SK-N-SH (cell line): ENCODE results near the gene SUGT1. TPM values are rescaled to one million over a fixed set of nuclear protein-coding genes. Genes with fewer than 3 reads are reported as not detected.
A peak's percentile ranks its signal among the peaks of the same experiment; 100 is the strongest.

Experiments used
- CTCF ChIA-PET: fragments of 300-600, 350-600 bp; formaldehyde crosslinking; extraction: SDS; loops from one replicate; lab custom pipeline; 2021; lab: Yijun Ruan, JAX
- POLR2A ChIA-PET: fragments of 350-600 bp; sonication (Branson Sonifier 250); formaldehyde crosslinking; extraction: SDS; loops from one replicate; lab custom pipeline; 2020; ENCODE audit warnings: antibody characterized with exemption, inconsistent platforms; lab: Yijun Ruan, JAX
- DNase-seq: peaks from one replicate; pipeline ENCODE4 v3.0.0; 2012
- H2AFZ ChIP-seq: fragments of 200-600 bp; sonication (generic); 2 replicates; pipeline ENCODE4 v1.8.1; 2016; ENCODE audit warnings: antibody characterized with exemption, mild to moderate bottlenecking, low read depth
- H3F3A ChIP-seq: fragments of 200-600 bp; sonication (generic); replicated peaks from 2 replicates; pipeline ENCODE3; 2016; ENCODE audit warnings: antibody characterized with exemption, mild to moderate bottlenecking; ENCODE audit not compliant: insufficient read depth
- H3K27ac ChIP-seq, 2 experiments: fragments of 200-500 bp in 1 of 2; fragments of 200-600 bp in 1 of 2; sonication (Bioruptor generic) in 1 of 2; sonication (generic), shearing (Covaris generic) in 1 of 2; 2 replicates each; pipeline versions ENCODE4 v1.5.1 to v1.6.1; 2014 to 2016; ENCODE audit warnings: low read depth in 2 of 2, inconsistent platforms in 1 of 2, low read length in 1 of 2, mild to moderate bottlenecking in 1 of 2, mixed read lengths in 1 of 2
- H3K27me3 ChIP-seq: fragments of 200-600 bp; sonication (generic), shearing (Covaris generic); 2 replicates; pipeline ENCODE4 v1.6.1; 2016; ENCODE audit warnings: mixed run types; ENCODE audit not compliant: insufficient read depth
- H3K36me3 ChIP-seq, 2 experiments: fragments of 200-500 bp in 1 of 2; fragments of 200-600 bp in 1 of 2; sonication (Bioruptor generic) in 1 of 2; sonication (generic) in 1 of 2; replicated peaks in 1 of 2; 2 replicates each; pipeline versions ENCODE3 to v1.5.1; 2014 to 2016; ENCODE audit warnings: low read length in 1 of 2, mild to moderate bottlenecking in 1 of 2; ENCODE audit not compliant: insufficient read depth in 2 of 2, control insufficient read depth in 1 of 2
- H3K4me1 ChIP-seq, 2 experiments: fragments of 200-500 bp in 1 of 2; fragments of 200-600 bp in 1 of 2; sonication (Bioruptor generic) in 1 of 2; sonication (generic), shearing (Covaris generic) in 1 of 2; 2 replicates each; pipeline versions ENCODE4 v1.5.1 to v1.6.1; 2014 to 2016; ENCODE audit warnings: low read depth in 1 of 2, low read length in 1 of 2, mixed run types in 1 of 2; ENCODE audit not compliant: insufficient read depth in 2 of 2, control insufficient read depth in 1 of 2
- H3K4me2 ChIP-seq: fragments of 200-600 bp; sonication (generic), shearing (Covaris generic); 2 replicates; pipeline ENCODE4 v1.6.1; 2017; ENCODE audit warnings: mixed run types
- H3K4me3 ChIP-seq, 2 experiments: fragments of 200-500 bp in 1 of 2; fragments of 200-600 bp in 1 of 2; sonication (Bioruptor generic) in 1 of 2; sonication (generic), shearing (Covaris generic) in 1 of 2; 2 replicates each; pipeline versions ENCODE4 v1.5.1 to v1.8.1; 2014 to 2016; ENCODE audit warnings: low read depth in 2 of 2, inconsistent platforms in 1 of 2, low read length in 1 of 2, mild to moderate bottlenecking in 1 of 2, mixed read lengths in 1 of 2, moderate library complexity in 1 of 2
- H3K79me2 ChIP-seq: fragments of 200-600 bp; sonication (generic); 2 replicates; pipeline ENCODE4 v1.8.1; 2017; ENCODE audit warnings: mild to moderate bottlenecking; ENCODE audit not compliant: insufficient read depth
- H3K9ac ChIP-seq: fragments of 200-600 bp; sonication (generic); 2 replicates; pipeline ENCODE4 v1.6.1; 2017; ENCODE audit warnings: mixed run types
- H3K9me2 ChIP-seq: fragments of 200-600 bp; sonication (generic); 2 replicates; pipeline ENCODE4 v1.6.1; 2017; ENCODE audit warnings: mixed run types
- H3K9me3 ChIP-seq: fragments of 200-600 bp; sonication (generic); 2 replicates; pipeline ENCODE4 v1.6.1; 2017; ENCODE audit warnings: mixed run types, mild to moderate bottlenecking, moderate library complexity
- H4K20me1 ChIP-seq: fragments of 200-600 bp; sonication (generic); 2 replicates; pipeline ENCODE4 v1.6.1; 2017; ENCODE audit warnings: mild to moderate bottlenecking, mixed run types; ENCODE audit not compliant: insufficient read depth
- CHD2 ChIP-seq: fragments of 150-350 bp; IDR thresholded peaks from 2 replicates; pipeline ENCODE4 v1.6.1; 2018; ENCODE audit warnings: low read length; ENCODE audit not compliant: partially characterized antibody
- ELF1 ChIP-seq: IDR thresholded peaks from 2 replicates; pipeline ENCODE4 v1.4.0; 2012
- EP300 ChIP-seq, 2 experiments: IDR thresholded peaks; 2 replicates each; pipeline versions ENCODE4 v1.4.0 to v1.6.1; 2012; ENCODE audit warnings: borderline replicate concordance in 1 of 2, low read depth in 1 of 2, low read length in 1 of 2
- EZH2phosphoT487 ChIP-seq: fragments of 200-600 bp; sonication (generic); IDR thresholded peaks from 2 replicates; pipeline ENCODE4 v1.6.1; 2017; ENCODE audit warnings: low read depth, mixed run types, mild to moderate bottlenecking, antibody characterized with exemption, moderate library complexity, borderline replicate concordance
- FOSL2 ChIP-seq: IDR thresholded peaks from 2 replicates; pipeline ENCODE4 v1.4.0; 2012; ENCODE audit warnings: low read depth, mild to moderate bottlenecking, moderate library complexity, borderline replicate concordance
- FOXJ3 ChIP-seq: sonication (generic); formaldehyde crosslinking; IDR thresholded peaks from 2 replicates; pipeline ENCODE4 v1.5.1; 2020; ENCODE audit warnings: mild to moderate bottlenecking, missing genetic modification reagents
- GABPA ChIP-seq: IDR thresholded peaks from 2 replicates; pipeline ENCODE4 v1.4.0; 2012; ENCODE audit warnings: low read depth, mild to moderate bottlenecking
- JUND ChIP-seq: IDR thresholded peaks from 2 replicates; pipeline ENCODE4 v1.4.0; 2012
- MEF2A ChIP-seq: IDR thresholded peaks from 2 replicates; pipeline ENCODE4 v1.4.0; 2012; ENCODE audit warnings: low read depth, borderline replicate concordance
- NFIC ChIP-seq: IDR thresholded peaks from 2 replicates; pipeline ENCODE4 v1.4.0; 2012; ENCODE audit warnings: borderline replicate concordance
- PBX3 ChIP-seq: IDR thresholded peaks from 2 replicates; pipeline ENCODE4; 2012
- SIN3A ChIP-seq: IDR thresholded peaks from 2 replicates; pipeline ENCODE4 v1.6.1; 2012; ENCODE audit warnings: low read depth, mild to moderate bottlenecking, low read length, moderate library complexity, borderline replicate concordance
- SMC3 ChIP-seq: IDR thresholded peaks from 2 replicates; pipeline ENCODE4 v1.6.1; 2012; ENCODE audit warnings: low read depth, low read length, improper control_type of control experiment
- TCF12 ChIP-seq: IDR thresholded peaks from 2 replicates; pipeline ENCODE4 v1.4.0; 2012
- YY1 ChIP-seq: IDR thresholded peaks from 2 replicates; pipeline ENCODE4 v1.4.0; 2012; ENCODE audit warnings: low read depth, mild to moderate bottlenecking
- WGBS: methylation state at CpG from one replicate; pipeline ENCODE4 v1.1.6; 2017; ENCODE audit warnings: low lambda C conversion rate; 5-methylcytosine and 5-hydroxymethylcytosine counted together
- polyA plus RNA-seq, 3 experiments: library from polyadenylated mRNA; depleted of rRNA; stranded (reverse); fragments of >200 nt; gene quantifications; 2 replicates each; pipeline ENCODE4 v1.2.3, GENCODE V29; 2012
- TF ChIP-seq, protein P1 (sequence below): fragments of 150-350 bp; IDR thresholded peaks from 2 replicates; pipeline ENCODE4 v1.6.1; 2016; ENCODE audit warnings: mild to moderate bottlenecking, low read depth, low read length
- TF ChIP-seq, protein P2 (sequence below): IDR thresholded peaks from 2 replicates; pipeline ENCODE4 v1.4.0; 2012; ENCODE audit warnings: low read depth, borderline replicate concordance
- TF ChIP-seq, protein P3 (sequence below): IDR thresholded peaks from 2 replicates; pipeline ENCODE4 v1.6.1; 2012; ENCODE audit warnings: mild to moderate bottlenecking, low read depth, low read length, moderate library complexity

Gene SUGT1
- polyA plus RNA-seq, 1 of the 3 experiments (the other 2 are of a cell fraction): 18.6 TPM

DNA sequence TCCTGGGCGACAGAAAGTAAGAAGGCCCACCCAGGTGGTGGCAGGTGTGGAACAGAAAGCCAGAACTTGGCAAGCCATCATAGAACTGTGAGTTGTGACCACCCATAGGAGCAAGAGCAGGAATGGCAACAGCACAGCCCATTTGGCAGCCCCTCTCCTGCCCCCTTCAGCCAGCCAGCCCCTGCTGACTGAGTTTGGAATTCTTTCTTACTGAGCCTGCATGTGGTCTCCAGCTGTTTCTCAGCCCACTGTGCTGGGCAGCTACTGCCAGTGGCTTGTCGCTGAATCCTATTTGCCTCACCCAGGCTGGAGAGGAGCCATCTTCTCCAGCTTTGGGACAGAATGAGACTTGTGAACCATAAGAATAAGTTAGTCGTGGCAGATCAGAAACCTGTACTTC, 58.6 kb downstream of the SUGT1 start:
- TF ChIP-seq NFIC (no peak), SIN3A (no peak), GABPA (no peak), PBX3 (no peak), EP300 (IDR thresholded peaks at IDR 0.05; ENCODE audit: borderline replicate concordance in 1 of 2, low read depth in 1 of 2, low read length in 1 of 2) (no peak), SMC3 (no peak), JUND (no peak), FOXJ3 (CRISPR knock-in tag) (no peak), MEF2A (no peak), TCF12 (no peak), YY1 (no peak), EZH2phosphoT487 (no peak), ELF1 (no peak), CHD2 (no peak), FOSL2 (no peak)
- TF ChIP-seq, protein P1, sequence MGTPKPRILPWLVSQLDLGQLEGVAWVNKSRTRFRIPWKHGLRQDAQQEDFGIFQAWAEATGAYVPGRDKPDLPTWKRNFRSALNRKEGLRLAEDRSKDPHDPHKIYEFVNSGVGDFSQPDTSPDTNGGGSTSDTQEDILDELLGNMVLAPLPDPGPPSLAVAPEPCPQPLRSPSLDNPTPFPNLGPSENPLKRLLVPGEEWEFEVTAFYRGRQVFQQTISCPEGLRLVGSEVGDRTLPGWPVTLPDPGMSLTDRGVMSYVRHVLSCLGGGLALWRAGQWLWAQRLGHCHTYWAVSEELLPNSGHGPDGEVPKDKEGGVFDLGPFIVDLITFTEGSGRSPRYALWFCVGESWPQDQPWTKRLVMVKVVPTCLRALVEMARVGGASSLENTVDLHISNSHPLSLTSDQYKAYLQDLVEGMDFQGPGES: no peak
- TF ChIP-seq, protein P2, sequence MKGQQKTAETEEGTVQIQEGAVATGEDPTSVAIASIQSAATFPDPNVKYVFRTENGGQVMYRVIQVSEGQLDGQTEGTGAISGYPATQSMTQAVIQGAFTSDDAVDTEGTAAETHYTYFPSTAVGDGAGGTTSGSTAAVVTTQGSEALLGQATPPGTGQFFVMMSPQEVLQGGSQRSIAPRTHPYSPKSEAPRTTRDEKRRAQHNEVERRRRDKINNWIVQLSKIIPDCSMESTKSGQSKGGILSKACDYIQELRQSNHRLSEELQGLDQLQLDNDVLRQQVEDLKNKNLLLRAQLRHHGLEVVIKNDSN: no peak
- TF ChIP-seq, protein P3, sequence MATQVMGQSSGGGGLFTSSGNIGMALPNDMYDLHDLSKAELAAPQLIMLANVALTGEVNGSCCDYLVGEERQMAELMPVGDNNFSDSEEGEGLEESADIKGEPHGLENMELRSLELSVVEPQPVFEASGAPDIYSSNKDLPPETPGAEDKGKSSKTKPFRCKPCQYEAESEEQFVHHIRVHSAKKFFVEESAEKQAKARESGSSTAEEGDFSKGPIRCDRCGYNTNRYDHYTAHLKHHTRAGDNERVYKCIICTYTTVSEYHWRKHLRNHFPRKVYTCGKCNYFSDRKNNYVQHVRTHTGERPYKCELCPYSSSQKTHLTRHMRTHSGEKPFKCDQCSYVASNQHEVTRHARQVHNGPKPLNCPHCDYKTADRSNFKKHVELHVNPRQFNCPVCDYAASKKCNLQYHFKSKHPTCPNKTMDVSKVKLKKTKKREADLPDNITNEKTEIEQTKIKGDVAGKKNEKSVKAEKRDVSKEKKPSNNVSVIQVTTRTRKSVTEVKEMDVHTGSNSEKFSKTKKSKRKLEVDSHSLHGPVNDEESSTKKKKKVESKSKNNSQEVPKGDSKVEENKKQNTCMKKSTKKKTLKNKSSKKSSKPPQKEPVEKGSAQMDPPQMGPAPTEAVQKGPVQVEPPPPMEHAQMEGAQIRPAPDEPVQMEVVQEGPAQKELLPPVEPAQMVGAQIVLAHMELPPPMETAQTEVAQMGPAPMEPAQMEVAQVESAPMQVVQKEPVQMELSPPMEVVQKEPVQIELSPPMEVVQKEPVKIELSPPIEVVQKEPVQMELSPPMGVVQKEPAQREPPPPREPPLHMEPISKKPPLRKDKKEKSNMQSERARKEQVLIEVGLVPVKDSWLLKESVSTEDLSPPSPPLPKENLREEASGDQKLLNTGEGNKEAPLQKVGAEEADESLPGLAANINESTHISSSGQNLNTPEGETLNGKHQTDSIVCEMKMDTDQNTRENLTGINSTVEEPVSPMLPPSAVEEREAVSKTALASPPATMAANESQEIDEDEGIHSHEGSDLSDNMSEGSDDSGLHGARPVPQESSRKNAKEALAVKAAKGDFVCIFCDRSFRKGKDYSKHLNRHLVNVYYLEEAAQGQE: no peak
- Histone ChIP-seq H3K79me2 (no peaks in the 10 kb centered on the region), H3K9me3 (no peaks in the 10 kb centered on the region), H3K27ac (no peak overlapping the region), H3K36me3 (no peaks in the 10 kb centered on the region), H3K9me2 (no peaks in the 10 kb centered on the region), H3K27me3 (no peaks in the 10 kb centered on the region), H4K20me1 (no peaks in the 10 kb centered on the region), H2AFZ (no peak overlapping the region), H3K4me2 (no peak overlapping the region), H3K9ac (no peak overlapping the region), H3K4me3 (no peak overlapping the region), H3K4me1 (peaks cover 0 to 5% of the 10 kb centered on the region in 2 experiments; a peak in 1 of 4 replicates), H3F3A (no peaks in the 10 kb centered on the region)
- WGBS: 62% methylated on average over 3 of the region's 3 CpGs
- ChIA-PET POLR2A (no interaction called here), CTCF (interaction anchor here (0.6 to 3.4 kb wide), 6 partner anchors 10 to 204 kb away, joined by 3 to 16 read pairs (median 3); no protein-coding TSS in a partner anchor)
- DNase-seq: peak; percentile 39
